Measurements from ENCODE around the gene HPS5.
"Not testable (repeated sequence)": the region's sequence is repeated elsewhere in the genome, so short reads cannot be mapped to it uniquely, and the experiment has no call there.

HPS5 gene

GRCh38 chr11:18282626-18283025 lies 39.3 kb downstream of the HPS5 start:
- H3K4me3 ChIP-seq: no peak overlapping the region
- H3K27ac ChIP-seq: no peak overlapping the region

- H3K4me3 ChIP-seq: no peak overlapping the region
- H3K27ac ChIP-seq: peak overlapping the region in 2 of 21 experiments; percentile 34 to 65
Observed at GRCh38 chr11:18280438-18281045, 41.4 kb downstream of the HPS5 start.

- Histone ChIP-seq H3K4me3 (no peak overlapping the region), H3K27ac (no peak overlapping the region)
Observed at GRCh38 chr11:18277565-18278271, 44.2 kb downstream of the HPS5 start.

GRCh38 chr11:18271206-18271605 lies 50.7 kb downstream of the HPS5 start:
- Histone ChIP-seq H3K27ac (no peak overlapping the region), H3K4me3 (no peak overlapping the region)

- no peak overlapping the region for H3K27ac ChIP-seq
Observed at GRCh38 chr11:18270102-18270501, 51.8 kb downstream of the HPS5 start.

GRCh38 chr11:18269252-18269651 lies 52.7 kb downstream of the HPS5 start:
- not testable (repeated sequence) for H3K27ac ChIP-seq, H3K4me3 ChIP-seq

More at GRCh38 chr11:18270102-18270501, 51.8 kb downstream of the HPS5 start:
- no peak overlapping the region for H3K4me3 ChIP-seq

GRCh38 chr11:18267335-18268133 lies 54.4 kb downstream of the HPS5 start:
- not testable (repeated sequence) for H3K4me3 ChIP-seq, H3K27ac ChIP-seq

GRCh38 chr11:18265949-18266348 lies 56.0 kb downstream of the HPS5 start, which contains the start of gene SAA1:
TSS of gene SAA1 (plus strand) at chr11:18266264. CDS start at chr11:18266888, 624 bp downstream.
- H3K27ac ChIP-seq: no peak within 1 kb of the TSS

GRCh38 chr11:18264677-18265555 lies 57.0 kb downstream of the HPS5 start:
- Histone ChIP-seq H3K27ac (no peak overlapping the region), H3K4me3 (no peak overlapping the region)

More at GRCh38 chr11:18265949-18266348, 56.0 kb downstream of the HPS5 start, which contains the start of gene SAA1:
- no peak within 1 kb of the TSS for H3K4me3 ChIP-seq

- Histone ChIP-seq H3K27ac (no peak overlapping the region), H3K4me3 (no peak overlapping the region)
Observed at GRCh38 chr11:18264035-18264434, 57.9 kb downstream of the HPS5 start.

GRCh38 chr11:18262681-18263350 lies 59.1 kb downstream of the HPS5 start:
- not testable (repeated sequence) for H3K27ac ChIP-seq, H3K4me3 ChIP-seq

GRCh38 chr11:18261721-18262120 lies 60.2 kb downstream of the HPS5 start:
- Histone ChIP-seq H3K27ac (no peak overlapping the region), H3K4me3 (no peak overlapping the region)

- Histone ChIP-seq H3K27ac (no peak overlapping the region), H3K4me3 (no peak overlapping the region)
Observed at GRCh38 chr11:18259259-18259658, 62.7 kb downstream of the HPS5 start.

GRCh38 chr11:18254781-18255361 lies 67.1 kb downstream of the HPS5 start:
- H3K27ac ChIP-seq: no peak overlapping the region
- H3K4me3 ChIP-seq: no peak overlapping the region

- Histone ChIP-seq H3K27ac (no peak overlapping the region), H3K4me3 (no peak overlapping the region)
Observed at GRCh38 chr11:18253778-18254338, 68.1 kb downstream of the HPS5 start.

- no peak overlapping the region for H3K27ac ChIP-seq
- no peak overlapping the region for H3K4me3 ChIP-seq
Observed at GRCh38 chr11:18253233-18253632, 68.7 kb downstream of the HPS5 start.

- no peak within 1 kb of the TSS for H3K4me3 ChIP-seq
- no peak within 1 kb of the TSS for H3K27ac ChIP-seq
Observed at GRCh38 chr11:18248561-18248960, 73.4 kb downstream of the HPS5 start, which contains the start of gene SAA2. TSS of gene SAA2 (minus strand) at chr11:18248668. CDS start at chr11:18248011, 657 bp downstream.

- peak overlapping the region in 1 of 21 experiments; percentile 79 for H3K27ac ChIP-seq
Observed at GRCh38 chr11:18247191-18247581, 74.8 kb downstream of the HPS5 start.

More at GRCh38 chr11:18247191-18247581, 74.8 kb downstream of the HPS5 start:
- H3K4me3 ChIP-seq: not testable (repeated sequence)
